GM19438 (cell line): ENCODE measurements around the gene STUM.
"Not testable (repeated sequence)": the region's sequence is repeated elsewhere in the genome, so short reads cannot be mapped to it uniquely, and the experiment has no call there.

Source experiments
- ATAC-seq: cut with Tn5 transposase; IDR thresholded peaks from one replicate; pipeline ENCODE4 v1.9.1; 2021; ENCODE audit warnings: low read depth; ENCODE audit not compliant: unreplicated experiment

Gene STUM

DNA sequence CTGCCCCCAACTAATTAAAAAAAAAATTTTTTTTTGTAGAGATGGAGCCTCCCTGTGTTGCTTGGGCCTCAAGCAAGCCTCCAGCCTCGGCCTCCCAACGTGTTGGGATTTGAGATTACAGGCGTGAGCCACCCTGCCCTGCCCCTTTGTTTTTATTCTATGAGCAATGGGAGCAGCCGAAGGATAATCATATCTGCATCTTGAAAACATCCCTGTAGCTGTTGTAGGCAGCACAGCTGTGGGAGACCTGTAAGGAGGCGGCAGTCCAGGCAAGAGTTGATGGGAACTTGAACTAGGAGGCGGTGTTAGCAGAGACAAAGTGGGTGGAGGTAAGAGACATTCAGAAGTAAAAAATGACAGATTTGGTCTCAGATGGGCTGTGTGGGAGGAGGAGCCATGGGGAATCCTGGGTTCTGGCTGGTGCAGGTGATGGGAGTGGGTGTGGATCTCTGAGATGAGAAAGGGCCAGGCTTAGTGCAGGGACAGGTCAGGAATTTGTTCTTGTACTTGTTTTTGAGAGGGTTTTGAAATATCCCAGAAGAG is 31.3 kb downstream of the STUM start:
- ATAC-seq = no peak

DNA sequence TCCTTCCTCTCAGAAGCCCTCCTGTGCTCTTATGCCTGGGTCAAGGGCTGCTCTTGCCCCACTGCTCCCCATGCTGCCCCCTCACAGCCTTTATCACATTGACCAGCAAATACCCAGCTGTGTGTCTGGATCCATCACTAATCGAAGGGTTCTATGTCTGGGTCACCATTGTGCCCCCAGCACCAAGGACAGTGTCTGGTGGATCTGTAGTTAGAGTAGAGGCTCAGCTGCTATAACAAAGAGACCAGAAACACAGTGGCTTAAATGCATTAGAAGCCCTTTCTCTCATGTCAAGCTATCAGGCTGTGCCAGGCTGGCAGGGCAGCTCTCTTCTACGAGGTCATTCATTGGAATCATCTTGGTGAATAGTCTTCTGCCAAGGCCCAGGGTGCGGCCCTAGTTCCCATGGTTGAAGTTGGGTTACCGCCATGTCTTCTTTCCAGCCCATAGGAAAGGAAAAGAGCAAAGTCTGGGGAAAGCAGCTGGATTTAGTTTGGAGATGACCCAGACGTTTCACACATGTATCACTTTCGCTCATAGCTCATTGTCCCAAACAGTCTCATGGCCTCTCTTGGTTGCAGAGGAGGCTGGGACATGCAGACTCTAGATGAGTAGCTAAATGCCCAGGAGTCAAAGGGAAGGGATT is 32.2 kb downstream of the STUM start:
- ATAC-seq = no peak

DNA sequence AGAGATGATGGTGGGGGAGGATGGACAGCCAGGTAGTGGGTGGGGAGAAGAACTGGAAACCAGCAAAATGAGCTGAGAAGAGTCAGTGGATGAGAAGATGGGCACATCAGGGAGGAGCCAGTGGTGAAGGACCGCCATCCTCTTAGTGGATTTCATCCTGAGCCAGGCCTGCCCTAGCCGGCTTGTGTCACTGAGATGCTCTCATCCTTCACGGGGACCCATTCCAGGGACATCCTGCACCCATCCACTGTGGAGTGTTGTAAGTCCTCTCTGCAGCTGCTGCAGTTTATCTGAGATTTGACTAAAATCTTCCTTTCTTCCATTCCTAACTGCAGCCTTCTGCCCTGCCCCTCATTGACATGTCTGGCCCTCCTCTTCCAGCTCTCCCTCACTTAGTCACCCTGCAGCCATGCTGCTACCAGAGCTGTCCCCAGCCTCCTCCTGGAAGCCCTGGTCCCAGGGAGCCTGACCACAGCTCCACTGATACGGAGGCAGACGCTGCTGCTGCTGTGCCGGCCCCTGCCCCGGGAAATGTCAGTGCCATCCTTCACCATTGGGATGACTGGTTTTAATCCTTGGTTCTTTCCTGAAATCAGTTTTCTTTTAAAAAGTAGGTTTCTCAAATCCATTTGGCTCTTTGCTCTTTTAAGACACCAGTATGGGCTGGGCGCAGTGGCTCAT is 33.2 kb downstream of the STUM start:
- ATAC-seq = no peak

DNA sequence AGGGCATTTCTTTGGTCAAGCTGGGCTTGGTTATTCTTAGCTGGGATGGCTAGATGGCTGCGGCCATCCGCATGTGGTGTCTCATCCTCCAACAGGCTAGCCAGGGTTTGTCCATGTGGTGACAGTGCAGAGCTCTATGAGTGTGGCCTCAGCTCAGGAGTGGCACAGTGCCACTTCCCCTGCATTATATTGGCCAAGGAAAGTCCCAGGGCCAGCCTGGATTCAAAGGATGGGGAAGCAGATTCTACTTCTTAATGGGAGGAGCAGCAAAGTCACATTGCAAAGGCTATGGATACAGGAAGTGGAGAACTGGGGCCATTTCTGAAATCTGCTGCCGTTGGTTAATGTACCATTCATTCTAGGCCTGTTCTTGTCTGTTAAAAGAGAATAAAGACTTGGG is 34.4 kb downstream of the STUM start:
- ATAC-seq = no peak

DNA sequence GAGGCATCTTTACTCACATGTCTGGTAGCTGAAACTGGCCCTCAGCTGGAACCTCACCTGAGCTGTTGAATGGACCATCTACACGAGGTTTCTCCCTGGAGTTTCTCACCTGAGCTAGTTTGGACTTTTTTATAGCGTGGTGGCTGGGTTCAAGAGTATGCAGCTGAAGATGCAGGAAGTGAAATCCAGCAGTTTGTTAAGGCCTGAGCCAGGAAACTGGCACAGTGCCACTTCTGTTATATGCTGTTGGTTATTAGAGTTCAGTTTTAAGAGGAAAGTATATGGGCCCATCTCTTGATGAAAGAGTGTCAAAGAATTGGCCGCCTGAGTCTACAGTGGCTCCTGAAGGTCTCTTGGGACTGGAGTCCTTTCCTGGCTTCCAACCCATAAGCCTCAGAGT is 35.6 kb downstream of the STUM start:
- ATAC-seq = no peak

DNA sequence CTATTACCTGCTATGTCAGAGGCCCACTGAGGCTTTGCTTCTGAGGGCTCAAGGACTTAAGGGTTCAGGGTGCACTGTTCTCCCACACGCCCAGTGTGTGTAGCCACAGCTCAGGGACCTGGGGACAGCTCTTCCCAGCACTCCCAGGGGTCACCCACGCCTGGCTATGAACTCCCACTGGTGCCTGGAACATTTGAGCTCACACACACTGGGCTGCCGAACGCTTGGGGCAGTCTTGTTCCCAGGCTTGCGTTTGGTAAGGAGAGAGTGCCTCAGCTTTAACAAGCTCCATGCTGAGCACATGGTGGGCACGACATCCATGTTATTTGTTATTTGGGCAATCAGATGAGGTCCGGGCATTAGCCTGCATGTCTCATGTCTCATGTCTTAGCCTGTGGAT is 37.6 kb downstream of the STUM start:
- ATAC-seq = no peak

DNA sequence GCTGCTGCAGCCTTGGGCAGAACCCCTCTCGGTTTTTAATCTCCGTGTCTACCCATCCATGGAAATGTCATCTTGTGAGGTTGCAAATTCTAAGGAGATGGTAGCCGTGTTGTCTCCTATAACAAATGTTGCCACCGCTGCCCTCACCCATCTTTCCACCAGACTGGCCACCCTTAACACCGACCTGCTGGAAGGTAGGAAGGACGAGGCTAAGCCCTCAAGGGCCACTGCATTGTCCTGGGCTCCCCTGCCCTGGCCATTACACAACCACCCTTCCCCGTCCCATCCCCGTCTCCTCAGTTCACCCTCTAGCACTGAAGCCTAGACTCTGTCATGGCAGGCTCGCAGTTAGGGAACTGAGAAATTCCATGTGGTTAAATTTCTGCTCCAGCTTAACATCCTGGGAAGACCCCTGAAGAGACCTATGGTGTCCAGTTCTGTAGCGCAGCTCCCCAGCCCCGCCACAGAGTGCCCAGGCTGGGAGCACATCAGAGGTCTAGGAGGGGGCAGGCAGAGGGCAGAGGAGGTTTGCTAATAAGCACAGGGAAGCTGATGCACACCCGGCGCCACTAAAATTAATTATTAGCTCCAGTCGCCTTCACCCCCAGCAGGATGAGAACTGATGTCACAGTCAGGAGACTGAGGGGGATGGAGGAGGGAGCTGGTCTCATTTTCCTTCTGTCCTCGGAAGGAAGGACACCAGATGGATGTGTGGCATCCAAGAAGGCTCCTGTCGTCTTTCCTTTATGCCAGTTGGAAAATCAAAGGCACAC is 38.3 kb downstream of the STUM start:
- ATAC-seq = no peak

DNA sequence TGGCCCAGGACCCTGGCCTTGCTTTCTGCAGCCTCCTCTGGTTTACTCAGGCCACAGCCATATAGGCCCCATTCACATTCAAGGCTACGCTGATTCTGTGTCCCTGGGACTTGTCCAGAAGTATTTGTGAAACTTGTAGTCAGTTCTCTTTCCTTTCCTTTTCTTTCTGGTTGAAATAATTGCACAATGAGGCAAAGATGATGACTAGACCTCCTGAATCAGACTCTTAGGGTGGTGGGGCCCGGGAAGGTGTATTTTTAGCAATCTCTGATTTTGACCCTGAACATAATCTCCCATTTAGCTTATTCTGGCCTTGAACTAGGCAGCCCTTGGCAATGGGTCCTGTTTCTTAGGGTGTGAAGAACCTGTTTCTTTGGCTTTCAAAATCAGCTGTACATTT is 39.9 kb downstream of the STUM start:
- no peak for ATAC-seq

DNA sequence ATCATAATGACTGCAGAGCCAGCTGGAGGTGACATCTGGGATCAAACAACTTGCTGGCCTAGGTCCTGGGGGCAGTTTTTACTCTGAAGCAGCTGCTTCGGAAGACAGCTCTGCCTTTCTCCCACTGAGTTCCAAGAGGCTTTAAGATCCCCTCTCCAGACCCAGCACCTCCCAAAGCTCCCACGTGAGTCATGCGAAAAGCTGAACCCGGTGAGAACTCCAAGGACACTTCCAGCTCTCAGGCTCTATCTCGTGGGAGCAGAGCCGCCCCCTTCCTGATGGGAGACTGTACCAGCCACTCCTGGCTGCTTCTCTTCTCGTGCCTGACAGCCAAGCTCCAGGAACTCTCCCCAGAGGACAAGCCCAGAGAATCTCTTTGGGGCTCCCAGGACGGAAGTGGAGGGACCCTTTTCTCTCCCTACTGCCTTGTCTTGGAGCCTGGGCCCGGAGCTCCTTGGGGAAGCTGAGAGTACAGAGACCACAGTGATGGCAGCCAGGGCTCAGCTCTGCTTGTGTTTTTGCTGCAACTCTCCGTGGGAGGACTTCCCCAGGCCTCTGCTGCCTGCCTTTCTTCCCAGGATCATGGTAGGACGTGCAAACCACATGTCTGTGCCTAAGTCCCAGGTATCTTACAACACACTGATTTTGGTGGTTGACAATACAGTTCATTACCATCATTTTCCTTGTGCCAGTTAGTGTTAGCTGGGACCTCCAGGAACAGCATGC is 40.6 kb downstream of the STUM start:
- ATAC-seq = no peak

DNA sequence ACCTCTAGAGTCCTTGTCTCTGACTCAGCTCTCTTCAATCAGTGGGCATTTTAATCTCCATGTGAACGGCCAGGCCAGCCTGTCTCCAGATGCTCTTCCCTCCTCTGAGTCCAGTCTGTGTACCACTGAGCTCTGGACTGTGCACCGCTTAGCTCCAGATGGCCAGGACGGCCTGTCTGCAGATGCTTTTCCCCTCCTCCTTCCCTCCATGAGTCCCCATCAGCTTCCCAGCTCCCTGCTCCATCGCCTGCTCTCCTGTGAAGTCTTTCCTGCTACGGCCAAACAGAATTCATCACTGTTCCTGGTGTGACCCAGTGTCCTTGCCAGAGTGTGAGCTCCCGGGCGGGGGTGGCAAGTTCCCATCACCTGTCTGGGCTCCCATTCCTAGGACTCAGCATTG is 42.0 kb downstream of the STUM start:
- ATAC-seq = no peak

DNA sequence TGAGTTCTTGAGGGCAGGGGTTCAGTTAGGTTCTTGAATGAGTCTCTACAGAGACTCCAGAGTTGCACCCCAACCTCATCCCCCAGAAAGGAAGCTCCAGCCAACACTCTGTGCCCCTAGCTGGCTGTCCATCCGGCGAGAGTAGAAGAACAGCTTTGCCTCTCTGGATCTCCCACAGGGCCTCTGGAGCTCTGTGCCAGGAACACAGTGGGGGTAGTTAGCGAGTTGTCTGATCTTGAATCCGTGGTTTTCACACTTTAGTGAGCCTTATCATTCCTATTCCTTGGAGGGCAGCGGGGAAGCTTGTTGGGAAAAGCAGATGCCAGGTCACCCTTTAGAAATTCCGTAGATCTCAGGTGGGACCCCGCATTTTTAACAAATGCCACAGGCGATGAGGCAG is 45.0 kb downstream of the STUM start:
- no peak for ATAC-seq

DNA sequence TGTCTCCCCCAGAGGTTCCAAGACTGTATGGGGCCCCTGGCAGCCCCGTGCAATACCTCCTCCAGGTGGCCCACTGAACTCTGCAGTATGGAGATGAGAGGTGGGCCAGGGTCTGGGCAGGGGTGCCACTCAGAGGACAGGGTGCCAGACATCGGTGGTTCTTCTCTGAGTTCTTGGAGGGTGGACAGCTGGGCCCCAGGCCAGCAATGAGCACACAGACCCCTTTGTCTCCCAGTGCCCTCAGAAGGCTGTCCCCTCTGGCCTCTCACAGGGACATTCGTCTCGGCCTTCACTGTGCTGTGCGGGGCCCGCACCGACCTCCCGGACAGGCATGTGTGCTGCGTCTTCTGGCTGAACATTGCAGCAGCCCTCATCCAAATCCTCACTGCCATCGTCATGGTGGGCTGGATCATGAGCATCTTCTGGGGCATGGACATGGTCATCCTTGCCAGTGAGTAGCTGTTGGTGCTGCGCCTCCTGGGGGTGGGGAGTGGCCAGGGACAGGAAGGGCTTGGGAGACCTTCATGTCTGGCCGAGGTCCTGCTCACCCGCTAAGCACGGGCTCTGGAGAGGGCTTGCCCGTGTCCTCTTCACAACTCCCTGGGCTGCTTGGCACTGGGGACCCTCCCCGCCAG is 48.1 kb downstream of the STUM start:
- ATAC-seq = no peak

DNA sequence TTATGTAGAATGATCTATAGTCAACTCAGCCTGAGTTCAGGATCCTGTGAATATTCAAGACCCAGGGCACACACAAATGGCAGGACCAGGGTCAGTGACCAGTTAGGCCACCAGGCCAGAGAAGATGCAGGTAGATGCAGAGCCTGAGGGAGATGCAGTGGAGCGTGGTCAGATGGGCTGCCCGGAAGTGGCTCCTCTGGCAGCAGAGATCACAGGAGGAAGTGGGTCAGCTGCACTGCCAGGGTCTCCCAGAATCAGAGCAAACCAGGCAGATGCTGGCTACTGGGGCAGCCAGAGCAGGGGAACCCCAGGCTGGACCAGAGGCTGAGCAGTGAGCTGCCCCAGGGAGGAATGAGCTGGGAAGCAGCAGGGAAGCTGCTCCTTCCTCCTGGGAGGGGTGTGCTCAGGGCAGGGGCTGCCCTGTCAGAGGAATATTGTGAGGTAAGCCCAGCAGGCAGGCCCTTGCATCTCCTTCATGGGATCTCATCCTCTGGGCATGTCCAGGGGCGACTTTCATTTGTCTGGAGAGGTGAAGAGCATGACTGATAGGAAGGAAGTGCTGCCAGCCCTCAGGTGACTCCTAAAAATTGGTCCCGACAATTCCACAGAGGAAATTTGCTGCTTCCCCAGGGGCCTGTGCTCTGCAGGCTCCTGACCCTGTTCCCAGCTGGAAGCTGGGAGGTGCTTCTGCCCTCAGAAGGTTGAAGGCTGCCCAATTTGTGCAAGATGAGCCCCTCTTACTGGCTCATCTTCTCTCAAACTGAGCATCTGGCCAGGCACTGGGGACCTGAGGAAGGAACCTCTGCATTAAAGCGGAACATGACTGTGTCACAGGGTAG is 49.3 kb downstream of the STUM start:
- ATAC-seq = no peak

DNA sequence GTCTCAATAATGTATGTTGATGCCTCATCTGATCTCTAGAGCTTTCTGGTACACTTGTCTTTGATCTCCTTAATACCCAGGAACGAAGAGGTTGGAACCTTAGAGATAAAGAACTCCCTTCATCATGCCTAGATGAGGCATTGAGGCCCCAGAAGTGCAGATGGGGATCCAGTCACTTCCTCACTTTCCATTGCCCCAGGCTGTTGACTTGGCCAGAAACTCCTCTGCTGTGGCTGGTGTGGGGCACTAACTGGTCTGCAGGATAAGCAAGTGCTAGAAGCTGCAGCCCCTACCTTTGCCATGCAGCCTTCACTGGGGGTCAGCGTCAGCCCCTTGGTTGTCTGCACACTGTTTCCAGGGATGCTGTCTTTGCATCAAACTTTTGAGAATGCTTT is 49.9 kb downstream of the STUM start:
- no peak for ATAC-seq

DNA sequence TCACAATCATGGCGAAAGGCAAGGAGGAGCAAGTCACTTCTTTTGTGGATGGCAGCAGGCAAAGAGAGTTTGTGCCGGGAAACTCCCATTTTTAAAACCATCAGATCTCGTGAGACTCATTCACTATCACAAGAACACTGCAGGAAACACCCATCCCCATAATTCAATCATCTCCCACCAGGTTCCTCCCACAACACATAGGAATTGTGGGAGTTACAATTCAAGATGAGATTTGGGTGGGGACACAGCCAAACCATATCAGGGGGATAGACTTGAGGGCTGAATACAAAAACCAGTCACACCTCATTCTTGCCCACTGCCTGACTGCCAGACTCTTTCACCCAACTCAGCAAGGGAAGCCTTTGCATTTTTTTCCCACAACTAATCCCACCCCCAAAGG is 50.4 kb downstream of the STUM start:
- not testable (repeated sequence) for ATAC-seq

DNA sequence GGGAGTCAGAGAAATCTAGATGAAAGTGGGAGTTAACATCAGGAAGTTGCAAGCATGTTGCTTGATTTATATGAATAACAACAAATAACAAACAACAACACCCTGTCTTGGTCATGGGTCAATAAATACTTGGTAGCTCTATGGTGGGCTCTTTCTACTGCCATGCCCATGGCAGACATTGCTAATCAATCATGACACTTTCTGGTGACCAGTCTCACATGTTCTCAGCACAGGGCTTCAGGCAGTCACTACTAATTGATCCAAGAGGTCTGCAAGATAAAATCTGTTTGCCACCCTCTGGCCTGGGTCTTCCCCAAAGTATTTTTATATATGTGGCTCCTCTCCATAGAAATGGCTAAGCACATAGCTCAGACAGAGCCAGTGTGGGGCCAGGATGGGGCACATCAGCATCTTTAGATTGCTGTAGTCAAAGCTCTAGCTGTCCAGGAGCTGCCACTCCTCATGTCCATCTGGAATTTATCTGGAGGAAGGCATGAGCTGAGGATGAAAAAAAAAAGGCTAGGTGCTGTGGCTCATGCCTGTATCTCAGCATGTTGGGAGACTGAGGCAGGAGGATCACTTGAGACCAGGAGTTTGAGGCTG is 51.2 kb downstream of the STUM start:
- ATAC-seq = no peak

DNA sequence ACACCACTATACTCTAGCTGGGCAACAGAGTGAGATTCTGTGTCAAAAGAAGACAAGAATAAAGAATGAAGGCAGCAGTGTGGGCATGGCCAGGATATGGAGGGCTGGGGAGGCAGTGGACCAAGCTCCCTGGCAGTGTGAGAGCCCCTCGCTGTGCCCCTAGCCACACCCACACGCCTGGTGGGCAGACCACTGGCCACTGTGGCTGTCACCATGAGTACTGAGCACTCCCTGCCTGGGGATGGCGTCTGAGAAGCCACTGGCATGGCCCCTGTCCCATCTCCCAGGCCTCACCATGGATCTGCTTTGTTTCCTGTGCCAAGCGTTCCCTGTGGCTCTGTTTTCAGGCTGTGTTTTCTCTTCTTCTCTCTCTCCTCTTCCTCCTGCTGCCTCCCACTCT is 51.7 kb downstream of the STUM start:
- no peak for ATAC-seq

DNA sequence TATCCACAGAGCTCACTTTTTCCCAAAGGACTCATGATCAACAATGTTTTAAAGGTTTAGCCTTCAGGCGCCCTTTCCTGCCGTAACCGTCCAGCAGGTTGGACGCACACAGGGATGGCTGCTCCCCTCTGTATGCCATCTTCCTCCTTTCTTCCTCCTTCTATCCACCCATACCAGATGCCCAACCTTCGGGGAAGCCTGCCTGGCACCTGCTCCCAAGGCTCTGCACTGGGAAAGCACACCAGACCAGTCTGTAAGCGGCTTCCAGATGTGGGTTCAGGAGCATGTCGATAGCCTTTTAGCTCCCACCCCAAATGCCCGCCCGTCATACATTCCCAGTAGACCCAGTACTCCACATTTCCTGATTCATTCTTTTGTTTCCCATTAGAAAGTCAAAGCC is 52.9 kb downstream of the STUM start:
- ATAC-seq = no peak
